ENCODE measurements around the gene ZFHX3. TPM values are rescaled to one million over a fixed set of nuclear protein-coding genes. Genes with fewer than 3 reads are reported as not detected.

ZFHX3 gene
- polyA plus RNA-seq, 1 donor from 2014 or later, result 26.4 TPM

GRCh38 chr16:72917051-72917450, 130.9 kb downstream of the ZFHX3 start:
- no peak for TF ChIP-seq SMC3 (conservative IDR thresholded peaks at IDR 0.05; ENCODE audit: poor library complexity)
- TF ChIP-seq EP300 (conservative IDR thresholded peaks at IDR 0.05; ENCODE audit: poor library complexity, severe bottlenecking), result no peak
- no peak for TF ChIP-seq POLR2AphosphoS5 (IDR thresholded peaks at IDR 0.05)
- no peak for TF ChIP-seq RAD21 (conservative IDR thresholded peaks at IDR 0.05)
- TF ChIP-seq TAF1 (IDR thresholded peaks at IDR 0.05; ENCODE audit: low read depth), result no peak
- no peak for TF ChIP-seq CTCF (IDR thresholded peaks at IDR 0.05; ENCODE audit: poor library complexity, severe bottlenecking)
- TF ChIP-seq REST (IDR thresholded peaks at IDR 0.05; ENCODE audit: borderline replicate concordance), result no peak
- no peak for TF ChIP-seq MXI1 (conservative IDR thresholded peaks at IDR 0.05; ENCODE audit: poor library complexity, severe bottlenecking)
- no peak for TF ChIP-seq EZH2 (IDR thresholded peaks at IDR 0.05; ENCODE audit: borderline replicate concordance, insufficient read depth, low read length, poor library complexity, severe bottlenecking)
- H3K36me3 ChIP-seq (ENCODE audit: insufficient read depth, low read length), result peaks cover 4% of the 10 kb centered on the region

GRCh38 chr16:72915331-72915730, 132.6 kb downstream of the ZFHX3 start:
- Histone ChIP-seq H3K79me2 (replicated peaks; ENCODE audit: insufficient read depth, low read length) (peaks cover 97% of the 10 kb centered on the region), H3K27ac (ENCODE audit: low read length) (no peak overlapping the region), H3K9me2 (ENCODE audit: insufficient read depth, low read length) (no peaks in the 10 kb centered on the region), H2AFZ (ENCODE audit: low read depth, low read length) (no peak overlapping the region), H3K9ac (ENCODE audit: low read length) (no peak overlapping the region), H3F3A (ENCODE audit: insufficient read depth, low read length, poor library complexity, severe bottlenecking) (no peaks in the 10 kb centered on the region), H3K4me3 (ENCODE audit: low read length) (no peak overlapping the region), H3K9me3 (ENCODE audit: low read length) (no peaks in the 10 kb centered on the region), H4K20me1 (ENCODE audit: insufficient read depth) (peaks cover 70% of the 10 kb centered on the region), H3K36me3 (ENCODE audit: insufficient read depth, low read length) (peaks cover 4% of the 10 kb centered on the region), H3K27me3 (ENCODE audit: insufficient read depth, low read depth, low read length) (no peaks in the 10 kb centered on the region), H3K4me2 (ENCODE audit: low read length) (no peak overlapping the region)
- TF ChIP-seq RAD21 (conservative IDR thresholded peaks at IDR 0.05) (no peak), REST (IDR thresholded peaks at IDR 0.05; ENCODE audit: borderline replicate concordance) (no peak), POLR2AphosphoS5 (IDR thresholded peaks at IDR 0.05) (no peak), CTCF (IDR thresholded peaks at IDR 0.05; ENCODE audit: poor library complexity, severe bottlenecking) (no peak), TAF1 (IDR thresholded peaks at IDR 0.05; ENCODE audit: low read depth) (no peak), EP300 (conservative IDR thresholded peaks at IDR 0.05; ENCODE audit: poor library complexity, severe bottlenecking) (no peak), EZH2 (IDR thresholded peaks at IDR 0.05; ENCODE audit: borderline replicate concordance, insufficient read depth, low read length, poor library complexity, severe bottlenecking) (no peak), MXI1 (conservative IDR thresholded peaks at IDR 0.05; ENCODE audit: poor library complexity, severe bottlenecking) (no peak), SMC3 (conservative IDR thresholded peaks at IDR 0.05; ENCODE audit: poor library complexity) (no peak)

More at GRCh38 chr16:72917051-72917450, 130.9 kb downstream of the ZFHX3 start:
- peaks cover 70% of the 10 kb centered on the region for H4K20me1 ChIP-seq (ENCODE audit: insufficient read depth)
- H3K9ac ChIP-seq (ENCODE audit: low read length), result no peak overlapping the region
- no peak overlapping the region for H3K27ac ChIP-seq (ENCODE audit: low read length)
- H3K4me3 ChIP-seq (ENCODE audit: low read length), result no peak overlapping the region
- no peak overlapping the region for H3K4me2 ChIP-seq (ENCODE audit: low read length)
- H3F3A ChIP-seq (ENCODE audit: insufficient read depth, low read length, poor library complexity, severe bottlenecking), result no peaks in the 10 kb centered on the region
- H3K79me2 ChIP-seq (replicated peaks; ENCODE audit: insufficient read depth, low read length), result peaks cover 97% of the 10 kb centered on the region
- no peaks in the 10 kb centered on the region for H3K9me2 ChIP-seq (ENCODE audit: insufficient read depth, low read length)
- no peaks in the 10 kb centered on the region for H3K27me3 ChIP-seq (ENCODE audit: insufficient read depth, low read depth, low read length)
- H2AFZ ChIP-seq (ENCODE audit: low read depth, low read length), result no peak overlapping the region
- no peaks in the 10 kb centered on the region for H3K9me3 ChIP-seq (ENCODE audit: low read length)

Measured in neural cell (in vitro differentiated cells).